Measurements from ENCODE around the gene MRPL54.

MRPL54 gene

DNA sequence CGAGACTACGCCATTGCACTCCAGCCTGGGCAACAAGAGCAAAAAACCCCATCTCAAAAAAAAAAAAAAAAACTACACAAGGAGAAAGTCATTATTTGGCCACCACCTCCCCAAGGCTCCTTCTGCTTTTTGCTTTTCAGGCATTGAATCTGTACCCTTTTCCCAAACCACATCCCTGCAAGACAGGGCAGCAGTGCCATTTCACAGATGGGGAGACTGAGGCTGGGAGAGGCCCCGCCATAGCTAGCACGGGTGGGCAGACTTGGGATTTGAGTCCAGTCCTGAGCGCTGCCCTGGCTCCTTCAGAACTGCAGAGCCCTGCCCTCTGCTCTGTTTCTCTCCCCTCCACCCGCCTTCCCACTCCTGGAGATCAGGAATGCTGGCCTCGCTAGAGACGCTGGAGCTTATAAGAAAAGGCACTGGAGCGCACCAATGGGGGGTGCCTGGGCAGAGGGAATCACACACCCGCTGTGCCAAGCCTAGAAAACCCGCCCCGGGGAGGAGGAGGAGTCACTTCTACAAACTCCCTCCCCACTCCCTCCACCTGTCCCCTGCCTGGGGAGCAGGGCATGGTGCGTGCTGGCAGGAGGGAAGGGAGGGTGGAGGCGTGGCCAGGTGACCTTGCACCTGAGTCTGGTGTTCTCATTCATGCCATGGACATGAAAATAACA lies 36.7 kb upstream of the MRPL54 start:
- Histone ChIP-seq H3K4me3 (ENCODE audit: low read depth, low read length) (no peak overlapping the region), H3K27ac (no peak overlapping the region), H3K27me3 (replicated peaks) (peaks cover 15% of the 10 kb centered on the region), H3K36me3 (replicated peaks) (no peaks in the 10 kb centered on the region)
- no peak for DNase-seq
- in situ Hi-C loops (cut with HindIII; ENCODE audit: low pct_ligation_motif_present, low sequenced_read_pairs) = no loop called here
- TF ChIP-seq, protein P1, sequence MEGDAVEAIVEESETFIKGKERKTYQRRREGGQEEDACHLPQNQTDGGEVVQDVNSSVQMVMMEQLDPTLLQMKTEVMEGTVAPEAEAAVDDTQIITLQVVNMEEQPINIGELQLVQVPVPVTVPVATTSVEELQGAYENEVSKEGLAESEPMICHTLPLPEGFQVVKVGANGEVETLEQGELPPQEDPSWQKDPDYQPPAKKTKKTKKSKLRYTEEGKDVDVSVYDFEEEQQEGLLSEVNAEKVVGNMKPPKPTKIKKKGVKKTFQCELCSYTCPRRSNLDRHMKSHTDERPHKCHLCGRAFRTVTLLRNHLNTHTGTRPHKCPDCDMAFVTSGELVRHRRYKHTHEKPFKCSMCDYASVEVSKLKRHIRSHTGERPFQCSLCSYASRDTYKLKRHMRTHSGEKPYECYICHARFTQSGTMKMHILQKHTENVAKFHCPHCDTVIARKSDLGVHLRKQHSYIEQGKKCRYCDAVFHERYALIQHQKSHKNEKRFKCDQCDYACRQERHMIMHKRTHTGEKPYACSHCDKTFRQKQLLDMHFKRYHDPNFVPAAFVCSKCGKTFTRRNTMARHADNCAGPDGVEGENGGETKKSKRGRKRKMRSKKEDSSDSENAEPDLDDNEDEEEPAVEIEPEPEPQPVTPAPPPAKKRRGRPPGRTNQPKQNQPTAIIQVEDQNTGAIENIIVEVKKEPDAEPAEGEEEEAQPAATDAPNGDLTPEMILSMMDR (IDR thresholded peaks at IDR 0.05; ENCODE audit: low read depth, low read length, missing control alignments) = no peak

GRCh38 chr19:3730457-3730958 lies 32.0 kb upstream of the MRPL54 start:
- Histone ChIP-seq H3K27me3 (replicated peaks) (no peaks in the 10 kb centered on the region), H3K27ac (no peak overlapping the region), H3K4me3 (ENCODE audit: low read depth, low read length) (no peak overlapping the region), H3K36me3 (replicated peaks) (no peaks in the 10 kb centered on the region)
- DNase-seq = no peak
- TF ChIP-seq, protein P1 (IDR thresholded peaks at IDR 0.05; ENCODE audit: low read depth, low read length, missing control alignments) = no peak
- in situ Hi-C loops (cut with HindIII; ENCODE audit: low pct_ligation_motif_present, low sequenced_read_pairs) = no loop called here

GRCh38 chr19:3732108-3732507 lies 30.4 kb upstream of the MRPL54 start:
- Histone ChIP-seq H3K27ac (no peak overlapping the region), H3K36me3 (replicated peaks) (no peaks in the 10 kb centered on the region), H3K27me3 (replicated peaks) (no peaks in the 10 kb centered on the region), H3K4me3 (ENCODE audit: low read depth, low read length) (no peak overlapping the region)
- in situ Hi-C loops (cut with HindIII; ENCODE audit: low pct_ligation_motif_present, low sequenced_read_pairs) = no loop called here
- TF ChIP-seq, protein P1 (IDR thresholded peaks at IDR 0.05; ENCODE audit: low read depth, low read length, missing control alignments) = no peak
- no peak for DNase-seq

- Histone ChIP-seq H3K27me3 (replicated peaks) (no peaks in the 10 kb centered on the region), H3K36me3 (replicated peaks) (no peaks in the 10 kb centered on the region), H3K4me3 (ENCODE audit: low read depth, low read length) (no peak overlapping the region), H3K27ac (no peak overlapping the region)
- TF ChIP-seq, protein P1 (IDR thresholded peaks at IDR 0.05; ENCODE audit: low read depth, low read length, missing control alignments) = no peak
- in situ Hi-C loops (cut with HindIII; ENCODE audit: low pct_ligation_motif_present, low sequenced_read_pairs) = no loop called here
- DNase-seq = no peak
These were observed 28.8 kb upstream of the MRPL54 start for GRCh38 chr19:3733549-3734309.

DNA sequence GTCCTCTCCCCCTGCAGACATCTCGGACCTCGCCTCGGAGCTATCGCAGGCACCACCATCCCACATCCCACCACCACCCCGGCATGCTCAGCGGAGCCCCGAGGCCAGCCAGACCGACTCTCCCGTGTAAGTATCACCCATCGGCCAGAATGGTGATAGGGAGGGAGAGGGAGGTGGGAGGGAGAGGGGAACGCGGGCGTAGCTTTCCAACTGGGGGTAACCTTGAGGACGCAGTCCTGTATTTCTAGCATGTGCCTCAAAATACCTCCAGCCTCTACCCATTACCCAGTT lies 28.2 kb upstream of the MRPL54 start:
- H3K4me3 ChIP-seq (ENCODE audit: low read depth, low read length) = no peak overlapping the region
- in situ Hi-C loops (cut with HindIII; ENCODE audit: low pct_ligation_motif_present, low sequenced_read_pairs) = no loop called here

More for the DNA sequence above, 28.2 kb upstream of the MRPL54 start:
- Histone ChIP-seq H3K36me3 (replicated peaks) (no peaks in the 10 kb centered on the region), H3K27ac (no peak overlapping the region), H3K27me3 (replicated peaks) (no peaks in the 10 kb centered on the region)
- TF ChIP-seq, protein P1 (IDR thresholded peaks at IDR 0.05; ENCODE audit: low read depth, low read length, missing control alignments) = no peak
- no peak for DNase-seq

Data from brain microvascular endothelial cell (primary cell).